SH-SY5Y (cell line): ENCODE data around the gene TSTD1.

ENCODE experiments used
- GATA2 ChIP-seq: IDR thresholded peaks from 2 replicates; pipeline ENCODE4 v1.6.1; 2011; ENCODE audit warnings: mild to moderate bottlenecking, low read depth, low read length
- GATA3 ChIP-seq: IDR thresholded peaks from 2 replicates; pipeline ENCODE4 v1.6.1; 2011; ENCODE audit warnings: low read depth, mild to moderate bottlenecking, low read length, moderate library complexity

DNA sequence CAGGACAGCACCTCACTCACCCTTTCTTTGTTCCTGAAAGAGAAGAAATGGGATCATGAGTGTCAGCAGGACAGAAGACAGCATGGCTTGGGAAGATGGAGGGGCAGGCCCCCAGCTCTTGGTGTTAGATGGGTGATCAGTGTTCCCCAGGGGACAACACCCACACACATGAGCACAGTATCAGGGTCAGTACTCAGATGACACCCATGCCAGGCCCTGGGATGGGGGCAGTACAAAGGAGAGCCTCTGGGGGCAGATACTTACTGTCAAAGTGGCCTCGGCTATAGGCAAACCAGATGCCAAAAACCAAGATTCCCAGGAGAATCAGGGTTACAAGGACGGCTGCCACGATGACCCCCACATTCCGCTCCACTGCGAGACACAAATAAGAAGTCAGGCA, 39.4 kb downstream of the TSTD1 start:
- TF ChIP-seq GATA2, result no peak
- TF ChIP-seq GATA3, result no peak
